ENCODE data around the gene SAMD11.
"Not testable (repeated sequence)": the region's sequence is repeated elsewhere in the genome, so short reads cannot be mapped to it uniquely, and the experiment has no call there.

Gene SAMD11

GRCh38 chr1:978835-979743 lies 55.4 kb downstream of the SAMD11 start:
- DNase-seq, result no peak

- no peak for DNase-seq
These were observed 56.0 kb downstream of the SAMD11 start for GRCh38 chr1:979744-980072.

GRCh38 chr1:980137-980571 lies 56.4 kb downstream of the SAMD11 start:
- DNase-seq, result no peak

GRCh38 chr1:980602-981395 lies 57.1 kb downstream of the SAMD11 start:
- DNase-seq, result no peak

- no peak for DNase-seq
These were observed 57.8 kb downstream of the SAMD11 start for GRCh38 chr1:981491-981954.

GRCh38 chr1:981955-982558 lies 58.3 kb downstream of the SAMD11 start, which contains the start of gene PERM1:
Gene PERM1, minus strand, starts transcription at chr1:982093. Its CDS starts 1,064 bp downstream, at chr1:981029.
- DNase-seq, result no peak

- DNase-seq, result no peak
These were observed 59.2 kb downstream of the SAMD11 start for GRCh38 chr1:982765-983436.

- no peak for DNase-seq
These were observed 60.2 kb downstream of the SAMD11 start for GRCh38 chr1:983798-984475.

GRCh38 chr1:984476-984814 lies 60.7 kb downstream of the SAMD11 start:
- no peak for DNase-seq

- DNase-seq, result no peak
These were observed 61.4 kb downstream of the SAMD11 start for GRCh38 chr1:985126-985525.

GRCh38 chr1:988061-988460 lies 64.3 kb downstream of the SAMD11 start:
- not testable (repeated sequence) for DNase-seq

GRCh38 chr1:991275-991674 lies 67.6 kb downstream of the SAMD11 start:
- DNase-seq, result not testable (repeated sequence)

GRCh38 chr1:991895-992294 lies 68.2 kb downstream of the SAMD11 start:
- no peak for DNase-seq

- DNase-seq, result no peak
These were observed 68.6 kb downstream of the SAMD11 start for GRCh38 chr1:992362-992761.

- no peak for DNase-seq
These were observed 69.8 kb downstream of the SAMD11 start for GRCh38 chr1:993379-993995.

Data from NCI-H1436 (cell line).